ENCODE measurements around the gene PANX3. TPM values are rescaled to one million over a fixed set of nuclear protein-coding genes. Genes with fewer than 3 reads are reported as not detected.

PANX3 gene
- total RNA-seq, 6 donors from 2014 or later: not detected

DNA sequence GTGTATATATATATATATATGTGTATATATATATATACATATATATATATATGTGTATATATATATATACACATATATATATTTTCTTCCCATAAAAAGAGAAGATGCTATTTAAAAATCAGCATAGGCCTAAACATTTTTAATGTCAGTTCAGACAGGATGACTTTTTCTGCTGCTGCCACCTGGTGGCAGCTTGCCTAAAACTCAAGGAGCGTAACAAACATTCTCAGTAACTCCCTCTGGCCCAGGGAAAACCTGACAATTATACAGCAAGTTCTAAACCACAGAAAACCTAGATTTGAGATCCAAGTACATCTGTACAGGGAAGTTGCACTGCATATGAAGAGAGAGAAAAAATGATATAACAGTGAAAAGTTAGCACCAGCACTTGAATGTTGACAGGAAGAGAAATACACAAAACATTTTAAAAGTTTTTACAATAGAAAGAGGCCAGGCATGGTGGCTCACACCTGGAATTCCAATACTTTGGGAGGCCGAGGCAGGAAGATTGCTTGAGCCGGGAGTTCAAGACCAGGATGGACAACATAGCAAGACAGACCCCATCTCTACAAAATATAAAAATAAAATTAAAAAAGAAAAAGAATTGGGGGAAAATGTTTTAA, 24.9 kb upstream of the PANX3 start:
- Histone ChIP-seq H3K4me1 (peaks cover 0 to 7% (median 2%) of the 10 kb centered on the region in 4 donors), H3K27me3 (no peaks in the 10 kb centered on the region), H3K36me3 (no peaks in the 10 kb centered on the region), H3K9me3 (no peaks in the 10 kb centered on the region), H3K27ac (no peak overlapping the region), H3K4me3 (no peak overlapping the region)
- ATAC-seq (ENCODE audit: low FRiP score in 2 of 2): peak in 1 of 2 donors; percentile 53
- TF ChIP-seq, protein P1, sequence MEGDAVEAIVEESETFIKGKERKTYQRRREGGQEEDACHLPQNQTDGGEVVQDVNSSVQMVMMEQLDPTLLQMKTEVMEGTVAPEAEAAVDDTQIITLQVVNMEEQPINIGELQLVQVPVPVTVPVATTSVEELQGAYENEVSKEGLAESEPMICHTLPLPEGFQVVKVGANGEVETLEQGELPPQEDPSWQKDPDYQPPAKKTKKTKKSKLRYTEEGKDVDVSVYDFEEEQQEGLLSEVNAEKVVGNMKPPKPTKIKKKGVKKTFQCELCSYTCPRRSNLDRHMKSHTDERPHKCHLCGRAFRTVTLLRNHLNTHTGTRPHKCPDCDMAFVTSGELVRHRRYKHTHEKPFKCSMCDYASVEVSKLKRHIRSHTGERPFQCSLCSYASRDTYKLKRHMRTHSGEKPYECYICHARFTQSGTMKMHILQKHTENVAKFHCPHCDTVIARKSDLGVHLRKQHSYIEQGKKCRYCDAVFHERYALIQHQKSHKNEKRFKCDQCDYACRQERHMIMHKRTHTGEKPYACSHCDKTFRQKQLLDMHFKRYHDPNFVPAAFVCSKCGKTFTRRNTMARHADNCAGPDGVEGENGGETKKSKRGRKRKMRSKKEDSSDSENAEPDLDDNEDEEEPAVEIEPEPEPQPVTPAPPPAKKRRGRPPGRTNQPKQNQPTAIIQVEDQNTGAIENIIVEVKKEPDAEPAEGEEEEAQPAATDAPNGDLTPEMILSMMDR (IDR thresholded peaks at IDR 0.05): peak; percentile 21 to 57 (median 40)
- TF ChIP-seq POLR2A (IDR thresholded peaks at IDR 0.05): no peak
- 42 to 49% methylated on average over 3 of the region's 3 CpGs for WGBS, 2 donors
- DNase-seq: peak in 1 of 2 donors; percentile 39

DNA sequence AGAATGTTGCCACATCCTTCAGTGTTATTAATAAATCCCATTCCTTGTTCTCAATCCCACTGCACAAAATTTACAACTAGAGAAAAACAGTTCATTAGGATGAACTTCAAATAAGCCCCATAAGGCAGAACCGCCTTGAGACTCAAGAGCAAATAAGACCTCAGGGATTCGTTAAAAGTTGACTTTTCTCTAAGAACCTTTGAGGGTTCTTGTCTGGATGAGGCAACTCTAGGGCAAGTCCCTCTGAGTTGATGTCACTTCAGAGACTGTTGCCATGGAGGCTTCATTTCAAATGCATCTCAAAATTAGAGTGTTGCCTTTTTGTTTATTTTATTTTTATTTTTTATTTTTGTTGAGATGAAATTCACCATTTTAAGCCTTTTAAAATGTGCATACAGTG, 19.8 kb upstream of the PANX3 start:
- H3K36me3 ChIP-seq: no peaks in the 10 kb centered on the region
- ATAC-seq (ENCODE audit: low FRiP score in 2 of 2): no peak
- H3K27ac ChIP-seq: no peak overlapping the region
- TF ChIP-seq POLR2AphosphoS5 (IDR thresholded peaks at IDR 0.05): no peak
- TF ChIP-seq, protein P1 (IDR thresholded peaks at IDR 0.05): no peak
- no peaks in the 10 kb centered on the region for H3K27me3 ChIP-seq
- H3K4me3 ChIP-seq: no peak overlapping the region
- no peak for DNase-seq
- 48 to 71% methylated on average over 2 of the region's 2 CpGs for WGBS, 2 donors
- no peaks in the 10 kb centered on the region for H3K9me3 ChIP-seq
- no peaks in the 10 kb centered on the region for H3K4me1 ChIP-seq

DNA sequence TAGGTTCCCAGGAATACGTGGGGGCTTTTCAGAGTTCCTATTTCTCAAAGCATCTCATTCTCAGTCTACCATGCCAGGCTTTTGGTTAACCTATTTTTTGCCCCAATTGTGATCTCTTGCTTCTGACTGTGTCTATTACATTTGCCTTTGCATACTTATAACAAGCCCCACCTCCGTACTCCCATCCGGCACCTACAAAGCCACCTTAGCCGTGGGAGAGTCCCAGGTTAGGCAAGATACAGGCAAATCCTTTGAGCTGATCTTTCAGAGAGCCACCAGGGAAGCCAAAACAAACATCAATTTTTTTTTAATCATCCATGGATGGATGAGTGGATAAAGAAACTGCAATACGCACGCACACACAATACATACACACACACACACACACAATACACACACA, 18.6 kb upstream of the PANX3 start:
- no peaks in the 10 kb centered on the region for H3K4me1 ChIP-seq
- no peaks in the 10 kb centered on the region for H3K9me3 ChIP-seq
- WGBS, 2 donors: 62 to 77% methylated on average over 6 of the region's 6 CpGs
- no peaks in the 10 kb centered on the region for H3K36me3 ChIP-seq
- TF ChIP-seq EP300 (IDR thresholded peaks at IDR 0.05) (no peak), POLR2A (IDR thresholded peaks at IDR 0.05) (no peak), POLR2AphosphoS5 (IDR thresholded peaks at IDR 0.05) (no peak)
- TF ChIP-seq, protein P1 (IDR thresholded peaks at IDR 0.05): no peak
- no peak for ATAC-seq (ENCODE audit: low FRiP score in 2 of 2)
- no peak overlapping the region for H3K4me3 ChIP-seq
- no peak for DNase-seq
- H3K27ac ChIP-seq: no peak overlapping the region
- H3K27me3 ChIP-seq: no peaks in the 10 kb centered on the region

DNA sequence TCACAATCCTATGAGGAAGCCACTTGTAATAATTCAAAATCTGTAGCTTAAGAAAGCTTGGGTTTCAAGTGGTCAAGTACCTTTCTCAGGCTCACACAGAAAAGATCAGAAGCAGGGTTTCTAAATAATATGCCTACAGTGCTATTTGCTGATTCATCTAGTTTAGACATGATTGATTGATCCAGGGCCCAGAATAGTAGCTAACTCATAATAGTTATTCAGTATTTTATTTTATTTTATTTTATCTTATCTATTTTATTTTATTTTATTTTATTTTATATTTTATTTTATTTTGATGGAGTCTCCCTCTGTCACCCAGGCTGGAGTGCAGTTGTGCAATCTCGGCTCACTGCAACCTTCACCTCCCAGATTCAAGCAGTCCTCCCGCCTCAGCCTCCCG, 15.9 kb upstream of the PANX3 start:
- Histone ChIP-seq H3K27me3 (no peaks in the 10 kb centered on the region), H3K9me3 (no peaks in the 10 kb centered on the region), H3K4me1 (no peaks in the 10 kb centered on the region), H3K36me3 (no peaks in the 10 kb centered on the region), H3K4me3 (no peak overlapping the region), H3K27ac (no peak overlapping the region)
- WGBS, 2 donors: 92 to 98% methylated on average over 3 of the region's 3 CpGs
- TF ChIP-seq POLR2A (IDR thresholded peaks at IDR 0.05): no peak
- TF ChIP-seq POLR2AphosphoS5 (IDR thresholded peaks at IDR 0.05): no peak
- TF ChIP-seq, protein P1 (IDR thresholded peaks at IDR 0.05): no peak
- no peak for TF ChIP-seq EP300 (IDR thresholded peaks at IDR 0.05)
- ATAC-seq (ENCODE audit: low FRiP score in 2 of 2) (no peak), DNase-seq (no peak)

DNA sequence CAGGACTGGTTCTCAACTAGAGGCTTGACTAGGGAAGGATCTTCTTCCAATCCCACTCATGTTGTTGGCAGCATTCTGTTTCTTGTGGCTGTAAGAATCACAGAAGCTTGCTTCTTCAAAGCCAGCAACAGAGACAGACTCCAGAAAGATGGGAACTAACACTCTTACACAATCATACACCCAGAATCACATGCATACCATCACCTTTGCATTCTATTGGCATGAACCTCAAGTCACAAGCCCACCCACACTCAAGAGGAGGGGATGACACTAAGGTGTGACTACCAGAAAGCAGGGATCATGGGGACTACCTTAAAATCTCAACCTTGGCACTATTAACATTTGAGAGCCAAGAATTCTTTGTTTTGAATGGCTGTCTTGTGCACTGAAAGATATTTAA, 13.6 kb upstream of the PANX3 start:
- TF ChIP-seq POLR2A (IDR thresholded peaks at IDR 0.05): no peak
- TF ChIP-seq, protein P1 (IDR thresholded peaks at IDR 0.05): no peak
- TF ChIP-seq POLR2AphosphoS5 (IDR thresholded peaks at IDR 0.05): no peak
- TF ChIP-seq EP300 (IDR thresholded peaks at IDR 0.05): no peak
- Histone ChIP-seq H3K36me3 (no peaks in the 10 kb centered on the region), H3K27me3 (no peaks in the 10 kb centered on the region), H3K27ac (no peak overlapping the region), H3K9me3 (no peaks in the 10 kb centered on the region), H3K4me3 (no peak overlapping the region), H3K4me1 (no peaks in the 10 kb centered on the region)
- DNase-seq (no peak), ATAC-seq (ENCODE audit: low FRiP score in 2 of 2) (no peak)

Data from upper lobe of left lung (tissue), 6 donors.